GM12872 (cell line): ENCODE results near the gene OTUB2.
A peak's percentile ranks its signal among the peaks of the same experiment; 100 is the strongest.

Source experiments
- TF ChIP-seq, protein P1 (sequence below): IDR thresholded peaks from 3 replicates; pipeline ENCODE4 v1.5.1; 2011; ENCODE audit warnings: low read depth, mild to moderate bottlenecking, low read length, moderate library complexity; ENCODE audit not compliant: insufficient read depth

Gene OTUB2

DNA sequence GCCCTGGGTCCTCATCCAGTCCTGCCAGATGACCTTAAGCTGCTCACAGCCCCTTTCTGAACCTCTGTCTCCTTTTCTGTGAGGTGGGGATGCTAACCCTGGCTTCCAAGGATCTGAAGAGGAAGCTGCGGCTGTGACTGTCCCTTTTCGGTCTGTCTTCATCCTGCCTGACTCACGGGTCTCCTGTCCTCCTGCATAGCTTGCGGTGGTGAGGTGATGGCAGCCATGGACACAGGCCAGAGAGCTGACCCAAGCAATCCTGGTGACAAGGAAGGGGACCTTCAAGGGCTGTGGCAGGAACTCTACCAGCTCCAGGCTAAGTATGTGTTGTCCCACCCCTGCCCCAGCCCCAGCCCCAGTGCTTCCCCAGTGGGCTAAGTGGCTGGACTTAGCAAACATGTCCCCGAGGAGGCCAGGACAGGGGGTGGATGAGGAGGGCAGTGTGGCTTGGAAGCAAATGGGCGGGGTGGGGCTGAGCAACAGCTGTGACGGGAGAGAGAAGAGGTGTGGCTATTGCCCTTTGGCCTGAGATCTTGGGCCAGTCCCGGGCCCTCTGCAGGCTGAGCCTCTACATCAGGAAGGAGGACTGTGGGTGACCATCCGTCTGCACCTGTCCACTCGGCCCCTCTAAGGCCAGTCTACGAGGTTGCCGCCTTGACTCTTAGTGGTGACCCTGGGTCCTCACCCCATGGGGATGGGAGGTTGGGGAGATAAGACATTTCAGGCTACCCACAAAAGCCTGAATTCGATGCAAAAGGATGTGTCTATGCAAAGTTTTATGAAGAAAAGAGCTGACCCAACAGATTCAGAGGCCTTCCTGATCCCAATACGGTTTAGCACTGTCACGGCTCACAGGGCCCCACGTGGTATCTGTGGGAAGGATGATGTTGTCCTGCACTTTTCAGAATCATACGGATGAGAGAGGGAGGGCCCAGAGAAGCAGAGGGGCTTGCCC is 27.9 kb upstream of the OTUB2 start:
- TF ChIP-seq, protein P1, sequence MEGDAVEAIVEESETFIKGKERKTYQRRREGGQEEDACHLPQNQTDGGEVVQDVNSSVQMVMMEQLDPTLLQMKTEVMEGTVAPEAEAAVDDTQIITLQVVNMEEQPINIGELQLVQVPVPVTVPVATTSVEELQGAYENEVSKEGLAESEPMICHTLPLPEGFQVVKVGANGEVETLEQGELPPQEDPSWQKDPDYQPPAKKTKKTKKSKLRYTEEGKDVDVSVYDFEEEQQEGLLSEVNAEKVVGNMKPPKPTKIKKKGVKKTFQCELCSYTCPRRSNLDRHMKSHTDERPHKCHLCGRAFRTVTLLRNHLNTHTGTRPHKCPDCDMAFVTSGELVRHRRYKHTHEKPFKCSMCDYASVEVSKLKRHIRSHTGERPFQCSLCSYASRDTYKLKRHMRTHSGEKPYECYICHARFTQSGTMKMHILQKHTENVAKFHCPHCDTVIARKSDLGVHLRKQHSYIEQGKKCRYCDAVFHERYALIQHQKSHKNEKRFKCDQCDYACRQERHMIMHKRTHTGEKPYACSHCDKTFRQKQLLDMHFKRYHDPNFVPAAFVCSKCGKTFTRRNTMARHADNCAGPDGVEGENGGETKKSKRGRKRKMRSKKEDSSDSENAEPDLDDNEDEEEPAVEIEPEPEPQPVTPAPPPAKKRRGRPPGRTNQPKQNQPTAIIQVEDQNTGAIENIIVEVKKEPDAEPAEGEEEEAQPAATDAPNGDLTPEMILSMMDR: no peak

DNA sequence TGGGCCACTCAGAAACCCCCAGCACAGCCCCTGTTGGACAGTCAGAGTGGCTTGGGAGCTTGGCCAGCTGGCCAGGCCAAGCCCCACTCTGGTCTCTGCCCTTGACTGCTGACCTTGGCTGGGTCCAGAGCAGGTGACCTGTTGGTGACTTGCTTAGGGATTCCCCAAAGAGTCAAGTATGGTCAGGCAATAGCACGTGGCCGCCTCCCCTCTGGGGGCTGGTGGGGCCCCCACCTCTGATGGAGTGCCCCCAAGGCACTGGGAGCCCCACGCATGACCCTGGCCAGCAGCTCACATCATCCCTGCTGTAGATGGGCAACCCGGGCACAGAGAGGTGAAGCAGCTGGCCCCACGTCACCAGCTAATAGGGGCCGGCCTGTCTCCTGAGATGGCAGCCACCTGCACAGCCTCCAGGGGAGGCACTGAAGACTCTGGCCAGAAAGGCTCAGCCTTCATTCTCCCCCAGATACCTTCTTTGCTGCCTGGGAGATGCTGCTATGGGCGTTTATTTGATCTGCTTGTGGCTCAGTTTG is 27.2 kb upstream of the OTUB2 start:
- TF ChIP-seq, protein P1: no peak

DNA sequence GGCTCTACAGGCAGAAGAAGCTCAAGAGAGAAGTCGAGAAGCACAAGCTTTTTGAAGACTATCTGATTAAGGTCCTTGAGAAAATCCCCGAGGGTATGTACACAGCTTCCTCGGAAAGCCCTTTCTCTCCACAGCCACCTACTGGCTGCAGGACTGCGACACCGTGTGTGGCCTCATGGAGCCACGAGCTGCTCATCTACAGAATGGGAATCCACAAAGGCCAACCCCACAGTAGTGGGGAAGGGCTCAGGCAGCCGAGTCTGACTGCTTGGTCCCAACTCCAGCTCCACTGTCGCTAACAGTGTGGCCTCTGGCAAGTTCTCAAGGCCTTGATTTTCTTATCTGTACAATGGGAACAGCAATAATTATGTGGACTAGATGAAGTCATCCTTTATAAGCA is 26.6 kb upstream of the OTUB2 start:
- TF ChIP-seq, protein P1: no peak

DNA sequence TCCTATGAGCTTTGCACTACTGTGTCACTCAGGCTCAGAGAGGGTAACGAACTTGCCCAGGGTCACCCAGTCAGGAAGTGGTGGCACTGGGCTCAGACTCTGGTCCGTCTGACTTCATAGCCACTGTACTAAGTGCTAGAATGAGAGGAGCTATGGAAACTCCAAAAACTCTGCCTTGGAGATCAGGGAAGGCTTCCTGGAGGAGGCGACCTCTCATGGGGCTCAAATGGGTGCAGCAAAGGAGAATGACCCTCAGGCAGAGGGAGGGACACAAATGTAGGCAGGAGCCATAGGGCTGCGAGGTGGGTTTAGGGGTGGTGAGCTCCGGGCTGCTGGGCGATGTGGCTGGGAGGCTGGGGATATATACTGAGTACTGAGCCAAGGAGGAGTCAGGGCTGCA is 25.9 kb upstream of the OTUB2 start:
- TF ChIP-seq, protein P1: 0 out of 3 replicates have a peak, but pooled peaks have one; percentile 5

DNA sequence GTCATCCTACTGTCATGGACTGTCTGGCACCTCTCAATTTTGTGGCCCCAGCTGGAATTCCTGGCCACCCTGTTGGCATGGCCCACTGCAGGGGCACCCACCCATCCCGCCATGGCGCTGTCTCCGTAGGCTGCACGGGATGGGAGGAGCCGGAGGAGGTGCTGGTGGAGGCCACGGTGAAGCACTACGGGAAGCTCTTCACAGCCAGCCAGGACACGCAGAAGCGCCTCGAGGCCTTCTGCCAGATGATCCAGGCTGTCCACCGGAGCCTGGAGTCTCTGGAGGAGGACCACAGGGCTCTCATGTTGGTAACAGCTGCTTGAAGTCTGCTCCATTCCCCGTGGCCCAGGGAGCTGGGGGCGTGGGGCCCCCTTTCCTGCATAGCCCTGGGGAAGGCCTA is 25.1 kb upstream of the OTUB2 start:
- TF ChIP-seq, protein P1: no peak

DNA sequence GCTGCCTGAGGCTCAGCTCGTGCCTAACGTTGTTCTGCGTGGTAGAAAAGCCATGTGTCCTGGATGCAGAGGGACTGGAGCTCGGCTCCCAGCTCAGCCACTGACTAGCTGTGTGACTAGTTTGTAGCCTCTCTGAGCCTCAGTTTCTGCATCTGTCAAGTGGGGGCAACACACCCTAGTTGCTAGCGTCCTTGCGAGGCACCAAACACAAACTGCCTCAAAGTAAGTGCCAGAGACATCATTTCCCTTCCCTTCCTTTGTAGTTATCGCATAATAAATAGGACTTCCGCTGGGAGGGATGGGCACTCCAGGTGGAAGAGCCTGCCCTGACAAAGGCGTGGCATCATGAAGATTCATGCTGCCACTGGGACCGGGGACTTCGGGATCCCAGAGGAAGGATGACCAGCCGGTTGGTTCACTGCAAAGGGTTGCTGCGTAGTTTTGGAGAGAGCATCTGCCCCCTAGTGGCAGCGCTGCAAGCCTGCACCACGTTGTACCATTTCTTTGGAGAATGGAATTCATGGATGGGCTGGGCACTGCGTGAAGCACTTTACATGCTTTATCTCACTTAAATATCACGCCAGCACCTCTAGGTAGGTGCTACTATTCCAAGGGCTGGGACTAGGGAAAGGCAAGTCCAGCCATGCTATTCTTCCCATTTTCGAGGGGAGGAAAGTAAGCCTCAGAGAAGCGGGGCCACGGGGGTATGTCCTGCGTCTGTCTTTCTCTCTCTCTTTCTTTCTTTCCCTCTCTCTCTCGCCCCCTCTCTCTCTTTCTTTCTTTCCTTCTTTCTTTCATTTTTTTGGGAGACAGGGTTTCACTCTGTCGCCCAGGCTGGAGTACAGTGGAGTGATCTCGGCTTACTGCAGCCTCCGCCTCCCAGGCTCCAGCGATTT is 24.4 kb upstream of the OTUB2 start:
- TF ChIP-seq, protein P1: peak; percentile 99

DNA sequence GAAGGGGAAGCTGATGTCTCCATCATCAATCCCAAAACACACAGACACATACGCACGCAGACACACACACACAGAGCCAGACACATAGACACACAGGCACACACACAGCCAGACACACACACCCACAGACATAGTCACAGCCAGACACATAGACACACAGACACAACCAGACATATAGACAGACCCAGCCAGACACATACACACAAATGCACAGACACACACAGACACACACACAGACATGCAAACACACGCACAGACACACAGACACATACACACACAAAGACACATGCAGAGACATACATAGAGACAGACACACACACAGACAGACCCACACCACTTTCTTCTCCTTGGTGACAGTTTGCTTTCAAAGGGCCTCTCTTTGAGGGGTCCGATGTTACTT is 22.7 kb upstream of the OTUB2 start:
- TF ChIP-seq, protein P1: no peak
